Measurements from ENCODE around the gene CTDSP2. TPM values are rescaled to one million over a fixed set of nuclear protein-coding genes. Genes with fewer than 3 reads are reported as not detected.

The CTDSP2 gene
- total and polyA plus RNA-seq, 12 donors = 31.2 to 138 (median 82.7) TPM

DNA sequence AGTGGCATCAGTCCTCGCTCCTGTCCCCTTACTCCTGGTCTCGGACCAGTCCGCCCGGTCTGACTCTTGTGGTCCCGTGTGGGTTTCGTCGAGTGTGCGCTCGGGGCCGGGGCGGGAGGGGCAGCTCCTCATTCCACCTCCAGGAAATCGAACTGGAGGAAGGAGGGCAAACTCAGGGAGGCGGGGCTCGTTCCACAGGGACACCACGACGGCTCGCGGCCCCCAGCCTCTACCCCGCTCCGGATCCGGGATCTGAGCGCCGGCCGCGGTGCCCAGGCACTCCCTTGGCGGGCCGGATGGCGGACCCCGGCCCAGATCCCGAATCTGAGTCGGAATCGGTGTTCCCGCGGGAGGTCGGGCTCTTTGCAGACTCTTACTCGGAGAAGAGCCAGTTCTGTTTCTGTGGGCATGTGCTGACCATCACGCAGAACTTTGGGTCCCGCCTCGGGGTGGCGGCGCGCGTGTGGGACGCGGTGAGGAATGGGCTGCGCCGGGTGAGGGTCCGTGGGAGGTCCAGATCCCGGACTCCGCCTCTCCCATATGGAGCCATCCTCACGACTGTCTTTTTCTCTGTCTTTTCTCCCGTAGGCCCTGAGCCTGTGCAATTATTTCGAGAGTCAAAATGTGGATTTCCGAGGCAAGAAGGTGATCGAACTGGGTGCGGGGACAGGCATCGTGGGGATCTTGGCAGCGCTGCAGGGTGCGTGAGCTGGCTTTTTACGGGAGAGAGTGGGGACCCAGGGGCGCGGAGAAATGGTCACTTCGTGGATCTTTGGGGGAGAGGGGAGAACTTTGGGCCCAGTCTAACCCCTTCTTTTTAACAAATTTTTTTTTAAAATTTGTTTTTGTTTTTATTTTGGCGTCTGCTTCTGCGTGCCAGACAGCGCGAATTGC lies 73.9 kb downstream of the CTDSP2 start, which contains the start of gene EEF1AKMT3:
Gene EEF1AKMT3 (plus strand): TSS at position 186 of the 894 bp plus-strand sequence. CDS start 111 bp downstream, at position 297.
- H3K4me1 ChIP-seq = peaks cover 5 to 30% (median 19%) of the 10 kb centered on the region in 9 donors
- H3K27ac ChIP-seq = peak within 1 kb of the TSS; percentile 47 to 94 (median 89)
- peak; percentile 68 to 80 (median 74) for ATAC-seq
- peaks cover 0 to 2% (median 0%) of the 10 kb centered on the region in 7 donors for H3K27me3 ChIP-seq
- intact Hi-C loops (cut with DNase I) = no loop called here
- TF ChIP-seq, protein P1, sequence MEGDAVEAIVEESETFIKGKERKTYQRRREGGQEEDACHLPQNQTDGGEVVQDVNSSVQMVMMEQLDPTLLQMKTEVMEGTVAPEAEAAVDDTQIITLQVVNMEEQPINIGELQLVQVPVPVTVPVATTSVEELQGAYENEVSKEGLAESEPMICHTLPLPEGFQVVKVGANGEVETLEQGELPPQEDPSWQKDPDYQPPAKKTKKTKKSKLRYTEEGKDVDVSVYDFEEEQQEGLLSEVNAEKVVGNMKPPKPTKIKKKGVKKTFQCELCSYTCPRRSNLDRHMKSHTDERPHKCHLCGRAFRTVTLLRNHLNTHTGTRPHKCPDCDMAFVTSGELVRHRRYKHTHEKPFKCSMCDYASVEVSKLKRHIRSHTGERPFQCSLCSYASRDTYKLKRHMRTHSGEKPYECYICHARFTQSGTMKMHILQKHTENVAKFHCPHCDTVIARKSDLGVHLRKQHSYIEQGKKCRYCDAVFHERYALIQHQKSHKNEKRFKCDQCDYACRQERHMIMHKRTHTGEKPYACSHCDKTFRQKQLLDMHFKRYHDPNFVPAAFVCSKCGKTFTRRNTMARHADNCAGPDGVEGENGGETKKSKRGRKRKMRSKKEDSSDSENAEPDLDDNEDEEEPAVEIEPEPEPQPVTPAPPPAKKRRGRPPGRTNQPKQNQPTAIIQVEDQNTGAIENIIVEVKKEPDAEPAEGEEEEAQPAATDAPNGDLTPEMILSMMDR (IDR thresholded peaks at IDR 0.05) = no peak
- DNase-seq = peak; percentile 66 to 73
- peaks cover 0 to 46% (median 0%) of the 10 kb centered on the region in 9 donors for H3K36me3 ChIP-seq
- H3K9me3 ChIP-seq = no peaks in the 10 kb centered on the region
- 2% methylated on average over 67 of the region's 67 CpGs for WGBS, 2 donors
- H3K4me3 ChIP-seq = peak within 1 kb of the TSS; percentile 68 to 92 (median 78)

DNA sequence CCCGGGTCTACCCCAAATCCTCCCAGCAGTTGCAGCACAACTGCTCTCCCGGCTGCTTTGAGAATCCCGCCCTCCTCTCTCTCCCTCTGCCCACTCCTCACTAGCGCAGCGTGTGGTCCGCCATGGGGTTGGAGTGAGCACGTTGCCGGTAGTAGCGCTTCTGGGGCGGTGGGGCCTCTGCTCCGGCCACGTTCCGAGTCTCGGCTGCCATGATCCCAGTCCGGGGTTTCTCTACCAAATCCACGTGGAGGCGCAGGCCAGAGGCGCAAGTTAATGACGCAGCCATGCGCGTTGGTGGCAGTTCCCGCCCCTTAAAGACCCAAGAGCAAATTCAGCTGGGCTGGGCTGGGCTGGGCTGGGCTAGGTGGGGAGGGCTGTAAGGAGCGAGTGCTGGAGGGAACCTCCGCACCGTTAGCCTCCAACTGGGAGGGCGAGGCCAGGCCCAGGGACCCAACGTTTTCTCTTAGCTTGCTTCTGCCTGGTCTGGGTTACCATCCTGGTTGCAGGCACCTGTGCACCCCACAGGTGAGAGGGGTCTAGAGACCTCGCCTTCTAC lies 74.6 kb downstream of the CTDSP2 start, which contains the start of gene METTL1:
Gene METTL1 (minus strand): TSS at position 233 of the 556 bp plus-strand sequence. CDS start 22 bp downstream, at position 211.
- Histone ChIP-seq H3K27ac (peak within 1 kb of the TSS; percentile 47 to 94 (median 89)), H3K4me3 (peak within 1 kb of the TSS; percentile 68 to 92 (median 78)), H3K4me1 (peaks cover 5 to 34% (median 20%) of the 10 kb centered on the region in 9 donors), H3K9me3 (no peaks in the 10 kb centered on the region), H3K27me3 (peaks cover 0 to 9% (median 0%) of the 10 kb centered on the region in 7 donors), H3K36me3 (peaks cover 0 to 46% (median 0%) of the 10 kb centered on the region in 9 donors)
- peak; percentile 91 to 96 for DNase-seq
- WGBS, 2 donors = 0 to 1% methylated on average over 27 to 28 of the region's 28 CpGs
- peak; percentile 95 to 98 (median 96) for ATAC-seq
- intact Hi-C loops (cut with DNase I) = no loop called here
- TF ChIP-seq, protein P1 (IDR thresholded peaks at IDR 0.05) = no peak

DNA sequence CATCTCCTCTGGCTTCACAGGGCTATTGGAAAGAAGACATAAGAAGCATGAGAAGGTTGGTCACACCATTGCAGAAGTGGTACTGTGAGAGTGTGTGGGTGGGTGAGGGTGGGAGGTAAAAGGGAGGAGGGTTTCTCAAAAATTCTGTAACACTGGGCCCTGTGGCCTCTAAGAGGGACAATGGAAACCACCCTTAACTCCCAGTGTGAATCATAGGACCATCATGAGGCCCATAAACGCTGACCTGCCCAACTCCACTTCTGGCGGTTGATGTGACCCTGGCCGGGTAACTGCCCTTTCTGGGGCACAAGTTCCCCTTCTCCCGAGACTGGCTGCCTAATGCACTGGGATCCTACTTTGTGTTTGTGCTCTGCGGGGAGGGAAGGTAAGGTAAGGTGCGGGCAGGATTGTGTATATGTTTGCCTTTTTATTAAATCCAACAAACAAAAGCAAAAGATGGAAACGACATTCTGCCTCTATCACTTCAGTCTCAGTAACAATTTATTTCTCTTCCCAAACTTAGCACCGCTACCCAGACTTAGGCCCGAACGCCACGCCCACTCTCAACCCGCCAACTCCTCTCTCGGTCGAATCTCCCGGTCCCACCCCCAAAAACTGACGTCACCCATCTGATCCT lies 75.2 kb downstream of the CTDSP2 start:
- ATAC-seq (peak; percentile 65 to 87 (median 79)), DNase-seq (peak; percentile 81 to 91)
- WGBS, 2 donors = 2 to 6% methylated on average over 16 of the region's 16 CpGs
- peaks cover 0 to 46% (median 0%) of the 10 kb centered on the region in 9 donors for H3K36me3 ChIP-seq
- peak overlapping the region in 9 of 10 donors; percentile 82 to 94 (median 90) for H3K27ac ChIP-seq
- TF ChIP-seq, protein P1 (IDR thresholded peaks at IDR 0.05) = no peak
- H3K27me3 ChIP-seq = peaks cover 0 to 15% (median 6%) of the 10 kb centered on the region in 7 donors
- H3K9me3 ChIP-seq = no peaks in the 10 kb centered on the region
- H3K4me1 ChIP-seq = peaks cover 11 to 40% (median 26%) of the 10 kb centered on the region in 9 donors
- intact Hi-C loops (cut with DNase I) = no loop called here
- H3K4me3 ChIP-seq = peak overlapping the region; percentile 68 to 92 (median 78)

DNA sequence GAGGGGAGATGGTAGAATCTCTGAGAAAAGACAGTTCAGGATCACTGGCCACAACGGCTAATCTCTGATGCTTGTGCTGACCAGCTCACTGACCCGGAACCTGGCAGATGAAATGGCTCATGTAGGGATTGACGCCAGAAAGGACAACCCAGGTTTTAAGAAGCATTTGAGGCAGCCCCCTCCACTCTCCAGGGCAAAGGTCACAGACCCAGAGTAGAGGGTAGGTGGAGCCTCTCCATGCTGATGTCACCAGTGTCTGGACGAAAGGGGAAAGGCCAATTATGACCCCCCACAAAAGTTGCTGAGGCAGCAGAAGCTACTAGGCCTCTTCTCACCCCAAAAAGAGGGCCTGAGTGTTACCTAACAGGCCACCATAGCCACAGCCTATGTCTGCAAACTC lies 75.8 kb downstream of the CTDSP2 start:
- Histone ChIP-seq H3K27me3 (peaks cover 0 to 21% (median 12%) of the 10 kb centered on the region in 7 donors), H3K36me3 (peaks cover 0 to 40% (median 0%) of the 10 kb centered on the region in 9 donors), H3K9me3 (no peaks in the 10 kb centered on the region), H3K4me1 (peaks cover 16 to 43% (median 32%) of the 10 kb centered on the region in 9 donors), H3K27ac (peak overlapping the region in 1 of 10 donors; percentile 94), H3K4me3 (no peak overlapping the region)
- ATAC-seq (no peak), DNase-seq (no peak)
- 94 to 96% methylated on average over 4 of the region's 4 CpGs for WGBS, 2 donors
- intact Hi-C loops (cut with DNase I) = no loop called here
- TF ChIP-seq, protein P1 (IDR thresholded peaks at IDR 0.05) = no peak

All from heart right ventricle (tissue), 16 donors.